ENCODE data around the gene ITGAV. TPM values are rescaled to one million over a fixed set of nuclear protein-coding genes. Genes with fewer than 3 reads are reported as not detected.

Gene ITGAV
- total RNA-seq (10 to 100 TPM; 11.0 to 12.0 TPM), polyA plus RNA-seq (1 to 10 TPM; 1.2 to 2.3 TPM)

- peaks cover 0 to 3% of the 10 kb centered on the region in 2 donors for H3K27me3 Mint-ChIP-seq
- ChIA-PET CTCF (ENCODE audit: partially characterized antibody) (interaction anchor here (0.6 to 3.2 kb wide), 7 partner anchors 51 to 109 kb away, joined by 3 to 25 read pairs (median 5); partner anchors contain the start of gene ZC3H15), POLR2A (ENCODE audit: partially characterized antibody) (interaction anchor here (0.8 to 2.4 kb wide), 8 partner anchors 8 to 104 kb away, joined by 3 to 44 read pairs (median 4); partner anchors contain the start of gene ZC3H15)
- H3K4me3 Mint-ChIP-seq: peak within 1 kb of the TSS; percentile 88 to 96 (median 94)
- peak within 1 kb of the TSS; percentile 77 to 85 for H3K4me3 ChIP-seq (ENCODE audit: low read length in 2 of 2)
- intact Hi-C loops (cut with micrococcal nuclease): loop anchor here (1.0 to 5.0 kb wide), 3 partner anchors 53 to 103 kb away; partner anchors contain the start of gene ZC3H15
- no peaks in the 10 kb centered on the region for H3K36me3 ChIP-seq (ENCODE audit: insufficient read depth, low read length)
- H3K27me3 ChIP-seq (ENCODE audit: insufficient read depth, low read length): no peaks in the 10 kb centered on the region
- DNase-seq: peak; percentile 79 to 89 (median 83)
- H3K9me3 Mint-ChIP-seq: no peaks in the 10 kb centered on the region
- H3K4me1 Mint-ChIP-seq: peaks cover 26 to 41% (median 31%) of the 10 kb centered on the region in 4 donors
- no peaks in the 10 kb centered on the region for H3K9me3 ChIP-seq (ENCODE audit: control insufficient read depth in 1 of 2, low read length in 2 of 2)
- H3K4me1 ChIP-seq (ENCODE audit: insufficient read depth, low read length): peaks cover 38% of the 10 kb centered on the region
- H3K36me3 Mint-ChIP-seq: peaks cover 0 to 8% of the 10 kb centered on the region in 2 donors
- peak within 1 kb of the TSS; percentile 73 to 93 (median 88) for H3K27ac Mint-ChIP-seq
- H3K27ac ChIP-seq (ENCODE audit: low read depth, low read length): peak within 1 kb of the TSS; percentile 46
Measured at GRCh38 chr2:186589612-186590349, at the start of gene ITGAV. TSS of gene ITGAV (plus strand) at chr2:186590056. CDS start at chr2:186590339, 283 bp downstream.

GRCh38 chr2:186540941-186541340 is 48.9 kb upstream of the ITGAV start:
- intact Hi-C loops (cut with micrococcal nuclease): no loop called here
- no peak for DNase-seq

GRCh38 chr2:186542002-186542401 is 47.9 kb upstream of the ITGAV start:
- H3K4me3 ChIP-seq (ENCODE audit: low read length in 2 of 2): no peak overlapping the region
- Mint-ChIP-seq H3K4me3 (no peak overlapping the region), H3K9me3 (no peaks in the 10 kb centered on the region), H3K36me3 (no peaks in the 10 kb centered on the region), H3K27ac (no peak overlapping the region), H3K4me1 (no peaks in the 10 kb centered on the region), H3K27me3 (peaks cover 0 to 3% of the 10 kb centered on the region in 2 donors)
- intact Hi-C loops (cut with micrococcal nuclease): no loop called here
- H3K9me3 ChIP-seq (ENCODE audit: control insufficient read depth in 1 of 2, low read length in 2 of 2): no peaks in the 10 kb centered on the region
- H3K27me3 ChIP-seq (ENCODE audit: insufficient read depth, low read length): no peaks in the 10 kb centered on the region
- ChIA-PET POLR2A (ENCODE audit: partially characterized antibody) (no interaction called here), CTCF (ENCODE audit: partially characterized antibody) (no interaction called here)
- H3K27ac ChIP-seq (ENCODE audit: low read depth, low read length): no peak overlapping the region
- no peaks in the 10 kb centered on the region for H3K36me3 ChIP-seq (ENCODE audit: insufficient read depth, low read length)
- H3K4me1 ChIP-seq (ENCODE audit: insufficient read depth, low read length): no peaks in the 10 kb centered on the region
- DNase-seq: no peak

More at GRCh38 chr2:186540941-186541340, 48.9 kb upstream of the ITGAV start:
- H3K4me3 Mint-ChIP-seq: no peak overlapping the region
- peaks cover 0 to 3% of the 10 kb centered on the region in 2 donors for H3K27me3 Mint-ChIP-seq
- Histone ChIP-seq H3K9me3 (ENCODE audit: control insufficient read depth in 1 of 2, low read length in 2 of 2) (no peaks in the 10 kb centered on the region), H3K27ac (ENCODE audit: low read depth, low read length) (no peak overlapping the region), H3K36me3 (ENCODE audit: insufficient read depth, low read length) (no peaks in the 10 kb centered on the region), H3K4me1 (ENCODE audit: insufficient read depth, low read length) (no peaks in the 10 kb centered on the region), H3K4me3 (ENCODE audit: low read length in 2 of 2) (no peak overlapping the region), H3K27me3 (ENCODE audit: insufficient read depth, low read length) (no peaks in the 10 kb centered on the region)
- no peak overlapping the region for H3K27ac Mint-ChIP-seq
- ChIA-PET CTCF (ENCODE audit: partially characterized antibody) (no interaction called here), POLR2A (ENCODE audit: partially characterized antibody) (no interaction called here)
- H3K4me1 Mint-ChIP-seq: no peaks in the 10 kb centered on the region
- no peaks in the 10 kb centered on the region for H3K36me3 Mint-ChIP-seq
- no peaks in the 10 kb centered on the region for H3K9me3 Mint-ChIP-seq

- H3K9me3 Mint-ChIP-seq: no peaks in the 10 kb centered on the region
- ChIA-PET CTCF (ENCODE audit: partially characterized antibody) (no interaction called here), POLR2A (ENCODE audit: partially characterized antibody) (interaction anchor here (0.6 kb wide), 1 partner anchor 109 kb away, joined by 3 read pairs; no protein-coding TSS in a partner anchor)
- Histone ChIP-seq H3K27ac (ENCODE audit: low read depth, low read length) (no peak overlapping the region), H3K9me3 (ENCODE audit: control insufficient read depth in 1 of 2, low read length in 2 of 2) (no peaks in the 10 kb centered on the region), H3K4me1 (ENCODE audit: insufficient read depth, low read length) (no peaks in the 10 kb centered on the region), H3K27me3 (ENCODE audit: insufficient read depth, low read length) (no peaks in the 10 kb centered on the region), H3K4me3 (ENCODE audit: low read length in 2 of 2) (no peak overlapping the region), H3K36me3 (ENCODE audit: insufficient read depth, low read length) (no peaks in the 10 kb centered on the region)
- no peak for DNase-seq
- no peaks in the 10 kb centered on the region for H3K4me1 Mint-ChIP-seq
- peaks cover 0 to 1% of the 10 kb centered on the region in 2 donors for H3K27me3 Mint-ChIP-seq
- intact Hi-C loops (cut with micrococcal nuclease): no loop called here
- no peak overlapping the region for H3K27ac Mint-ChIP-seq
- no peaks in the 10 kb centered on the region for H3K36me3 Mint-ChIP-seq
- H3K4me3 Mint-ChIP-seq: no peak overlapping the region
Measured at GRCh38 chr2:186543561-186544131, 46.2 kb upstream of the ITGAV start.

GRCh38 chr2:186544255-186544675 is 45.6 kb upstream of the ITGAV start:
- Mint-ChIP-seq H3K27ac (no peak overlapping the region), H3K4me1 (no peaks in the 10 kb centered on the region), H3K27me3 (no peaks in the 10 kb centered on the region), H3K4me3 (no peak overlapping the region), H3K9me3 (no peaks in the 10 kb centered on the region), H3K36me3 (no peaks in the 10 kb centered on the region)
- Histone ChIP-seq H3K27me3 (ENCODE audit: insufficient read depth, low read length) (no peaks in the 10 kb centered on the region), H3K4me1 (ENCODE audit: insufficient read depth, low read length) (no peaks in the 10 kb centered on the region), H3K36me3 (ENCODE audit: insufficient read depth, low read length) (no peaks in the 10 kb centered on the region), H3K4me3 (ENCODE audit: low read length in 2 of 2) (no peak overlapping the region), H3K27ac (ENCODE audit: low read depth, low read length) (no peak overlapping the region), H3K9me3 (ENCODE audit: control insufficient read depth in 1 of 2, low read length in 2 of 2) (no peaks in the 10 kb centered on the region)
- ChIA-PET POLR2A (ENCODE audit: partially characterized antibody) (interaction anchor here (0.6 kb wide), 1 partner anchor 108 kb away, joined by 3 read pairs; no protein-coding TSS in a partner anchor), CTCF (ENCODE audit: partially characterized antibody) (no interaction called here)
- intact Hi-C loops (cut with micrococcal nuclease): no loop called here
- DNase-seq: no peak

GRCh38 chr2:186546846-186547245 is 43.0 kb upstream of the ITGAV start:
- POLR2A ChIA-PET (ENCODE audit: partially characterized antibody): no interaction called here
- CTCF ChIA-PET (ENCODE audit: partially characterized antibody): no interaction called here

GRCh38 chr2:186551323-186552050 is 38.4 kb upstream of the ITGAV start:
- DNase-seq: no peak
- H3K4me1 ChIP-seq (ENCODE audit: insufficient read depth, low read length): no peaks in the 10 kb centered on the region
- no peak overlapping the region for H3K27ac Mint-ChIP-seq
- H3K27ac ChIP-seq (ENCODE audit: low read depth, low read length): no peak overlapping the region
- no peaks in the 10 kb centered on the region for H3K9me3 ChIP-seq (ENCODE audit: control insufficient read depth in 1 of 2, low read length in 2 of 2)
- peaks cover 0 to 4% of the 10 kb centered on the region in 2 donors for H3K36me3 Mint-ChIP-seq
- no peaks in the 10 kb centered on the region for H3K36me3 ChIP-seq (ENCODE audit: insufficient read depth, low read length)
- peaks cover 0 to 3% of the 10 kb centered on the region in 2 donors for H3K27me3 Mint-ChIP-seq
- CTCF ChIA-PET (ENCODE audit: partially characterized antibody): no interaction called here
- H3K27me3 ChIP-seq (ENCODE audit: insufficient read depth, low read length): peaks cover 5% of the 10 kb centered on the region
- H3K4me3 ChIP-seq (ENCODE audit: low read length in 2 of 2): no peak overlapping the region
- POLR2A ChIA-PET (ENCODE audit: partially characterized antibody): no interaction called here
- intact Hi-C loops (cut with micrococcal nuclease): no loop called here
- no peaks in the 10 kb centered on the region for H3K9me3 Mint-ChIP-seq
- no peaks in the 10 kb centered on the region for H3K4me1 Mint-ChIP-seq
- H3K4me3 Mint-ChIP-seq: no peak overlapping the region

More at GRCh38 chr2:186546846-186547245, 43.0 kb upstream of the ITGAV start:
- intact Hi-C loops (cut with micrococcal nuclease): no loop called here
- no peak for DNase-seq
- Histone ChIP-seq H3K27ac (ENCODE audit: low read depth, low read length) (no peak overlapping the region), H3K4me1 (ENCODE audit: insufficient read depth, low read length) (no peaks in the 10 kb centered on the region), H3K4me3 (ENCODE audit: low read length in 2 of 2) (no peak overlapping the region), H3K27me3 (ENCODE audit: insufficient read depth, low read length) (peaks cover 5% of the 10 kb centered on the region), H3K9me3 (ENCODE audit: control insufficient read depth in 1 of 2, low read length in 2 of 2) (no peaks in the 10 kb centered on the region), H3K36me3 (ENCODE audit: insufficient read depth, low read length) (no peaks in the 10 kb centered on the region)
- Mint-ChIP-seq H3K4me3 (no peak overlapping the region), H3K27ac (no peak overlapping the region), H3K9me3 (no peaks in the 10 kb centered on the region), H3K27me3 (peaks cover 0 to 3% of the 10 kb centered on the region in 2 donors), H3K36me3 (peaks cover 0 to 4% of the 10 kb centered on the region in 2 donors), H3K4me1 (no peaks in the 10 kb centered on the region)

Data from CD4-positive, alpha-beta memory T cell (primary cell).